Stimulated activated naive CD4-positive, alpha-beta T cell treated with Interleukin-2 at 50 U/mL for 16 hours (primary cell): ENCODE measurements around the gene MNT.

ENCODE experiments used
- DNase-seq: peaks from one replicate; lab custom pipeline; 2025; lab: John Stamatoyannopoulos, UW

Gene MNT

GRCh38 chr17:2395258-2396181 lies 5.3 kb downstream of the MNT start:
- DNase-seq, result no peak

- no peak for DNase-seq
These were observed 6.1 kb downstream of the MNT start for GRCh38 chr17:2394775-2395201.

GRCh38 chr17:2393954-2394749 lies 6.7 kb downstream of the MNT start:
- DNase-seq, result no peak

GRCh38 chr17:2393174-2393953 lies 7.5 kb downstream of the MNT start:
- DNase-seq, result peak; percentile 89

GRCh38 chr17:2392252-2393173 lies 8.3 kb downstream of the MNT start:
- DNase-seq, result peak; percentile 97

GRCh38 chr17:2391597-2392251 lies 9.1 kb downstream of the MNT start:
- DNase-seq, result no peak

- no peak for DNase-seq
These were observed 10.5 kb downstream of the MNT start for GRCh38 chr17:2390199-2390836.

- no peak for DNase-seq
These were observed 12.2 kb downstream of the MNT start for GRCh38 chr17:2388683-2389055.

GRCh38 chr17:2388020-2388682 lies 12.7 kb downstream of the MNT start:
- DNase-seq, result no peak

GRCh38 chr17:2387086-2388019 lies 13.5 kb downstream of the MNT start:
- no peak for DNase-seq

GRCh38 chr17:2386400-2387085 lies 14.3 kb downstream of the MNT start:
- DNase-seq, result no peak

GRCh38 chr17:2385240-2386210 lies 15.3 kb downstream of the MNT start:
- DNase-seq, result no peak

- DNase-seq, result no peak
These were observed 16.3 kb downstream of the MNT start for GRCh38 chr17:2384439-2385127.

GRCh38 chr17:2383628-2384167 lies 17.2 kb downstream of the MNT start:
- DNase-seq, result no peak

- no peak for DNase-seq
These were observed 19.8 kb downstream of the MNT start for GRCh38 chr17:2380950-2381649.
